ENCODE measurements around the gene LUZP1. TPM values are rescaled to one million over a fixed set of nuclear protein-coding genes. Genes with fewer than 3 reads are reported as not detected.

The LUZP1 gene
- total RNA-seq, 1 experiment from 2014 or later, result 43.4 TPM

DNA sequence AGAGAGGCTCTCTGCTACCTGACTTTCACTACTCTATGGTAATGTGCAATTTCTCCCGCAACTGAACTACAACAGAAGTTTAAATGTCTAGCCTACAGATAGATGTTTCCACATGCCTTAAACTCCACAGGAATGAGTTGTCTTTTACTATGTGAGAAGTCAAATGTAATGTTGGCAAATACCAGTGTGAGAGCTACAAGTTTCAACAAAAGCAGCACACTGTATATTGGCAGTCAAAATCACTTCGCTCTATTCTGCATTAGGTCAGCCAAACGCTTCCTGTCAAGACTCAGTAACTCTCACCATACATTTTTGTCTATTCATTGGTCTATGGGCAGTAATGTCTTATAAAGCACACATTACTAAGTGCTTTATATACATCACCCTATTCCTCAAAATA is 41.9 kb downstream of the LUZP1 start:
- POLR2A ChIA-PET, result no interaction called here
- no peak overlapping the region for H3K27ac Mint-ChIP-seq

More for the DNA sequence above, 41.9 kb downstream of the LUZP1 start:
- no peak for TF ChIP-seq CREM (CRISPR knock-in tag; IDR thresholded peaks at IDR 0.05)
- TF ChIP-seq, protein P1, sequence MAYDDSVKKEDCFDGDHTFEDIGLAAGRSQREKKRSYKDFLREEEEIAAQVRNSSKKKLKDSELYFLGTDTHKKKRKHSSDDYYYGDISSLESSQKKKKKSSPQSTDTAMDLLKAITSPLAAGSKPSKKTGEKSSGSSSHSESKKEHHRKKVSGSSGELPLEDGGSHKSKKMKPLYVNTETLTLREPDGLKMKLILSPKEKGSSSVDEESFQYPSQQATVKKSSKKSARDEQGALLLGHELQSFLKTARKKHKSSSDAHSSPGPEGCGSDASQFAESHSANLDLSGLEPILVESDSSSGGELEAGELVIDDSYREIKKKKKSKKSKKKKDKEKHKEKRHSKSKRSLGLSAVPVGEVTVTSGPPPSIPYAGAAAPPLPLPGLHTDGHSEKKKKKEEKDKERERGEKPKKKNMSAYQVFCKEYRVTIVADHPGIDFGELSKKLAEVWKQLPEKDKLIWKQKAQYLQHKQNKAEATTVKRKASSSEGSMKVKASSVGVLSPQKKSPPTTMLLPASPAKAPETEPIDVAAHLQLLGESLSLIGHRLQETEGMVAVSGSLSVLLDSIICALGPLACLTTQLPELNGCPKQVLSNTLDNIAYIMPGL (CRISPR knock-in tag; IDR thresholded peaks at IDR 0.05), result no peak
- no peak for TF ChIP-seq ESRRA (CRISPR knock-in tag; IDR thresholded peaks at IDR 0.05; ENCODE audit: borderline replicate concordance)
- TF ChIP-seq, protein P2, sequence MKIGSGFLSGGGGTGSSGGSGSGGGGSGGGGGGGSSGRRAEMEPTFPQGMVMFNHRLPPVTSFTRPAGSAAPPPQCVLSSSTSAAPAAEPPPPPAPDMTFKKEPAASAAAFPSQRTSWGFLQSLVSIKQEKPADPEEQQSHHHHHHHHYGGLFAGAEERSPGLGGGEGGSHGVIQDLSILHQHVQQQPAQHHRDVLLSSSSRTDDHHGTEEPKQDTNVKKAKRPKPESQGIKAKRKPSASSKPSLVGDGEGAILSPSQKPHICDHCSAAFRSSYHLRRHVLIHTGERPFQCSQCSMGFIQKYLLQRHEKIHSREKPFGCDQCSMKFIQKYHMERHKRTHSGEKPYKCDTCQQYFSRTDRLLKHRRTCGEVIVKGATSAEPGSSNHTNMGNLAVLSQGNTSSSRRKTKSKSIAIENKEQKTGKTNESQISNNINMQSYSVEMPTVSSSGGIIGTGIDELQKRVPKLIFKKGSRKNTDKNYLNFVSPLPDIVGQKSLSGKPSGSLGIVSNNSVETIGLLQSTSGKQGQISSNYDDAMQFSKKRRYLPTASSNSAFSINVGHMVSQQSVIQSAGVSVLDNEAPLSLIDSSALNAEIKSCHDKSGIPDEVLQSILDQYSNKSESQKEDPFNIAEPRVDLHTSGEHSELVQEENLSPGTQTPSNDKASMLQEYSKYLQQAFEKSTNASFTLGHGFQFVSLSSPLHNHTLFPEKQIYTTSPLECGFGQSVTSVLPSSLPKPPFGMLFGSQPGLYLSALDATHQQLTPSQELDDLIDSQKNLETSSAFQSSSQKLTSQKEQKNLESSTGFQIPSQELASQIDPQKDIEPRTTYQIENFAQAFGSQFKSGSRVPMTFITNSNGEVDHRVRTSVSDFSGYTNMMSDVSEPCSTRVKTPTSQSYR (CRISPR knock-in tag; IDR thresholded peaks at IDR 0.05), result no peak
- TF ChIP-seq GTF2I (CRISPR knock-in tag; conservative IDR thresholded peaks at IDR 0.05), result no peak
- TF ChIP-seq HMGA2 (CRISPR knock-in tag; IDR thresholded peaks at IDR 0.05), result no peak
- no peak for TF ChIP-seq ATF3 (CRISPR knock-in tag; conservative IDR thresholded peaks at IDR 0.05)
- TF ChIP-seq, protein P3, sequence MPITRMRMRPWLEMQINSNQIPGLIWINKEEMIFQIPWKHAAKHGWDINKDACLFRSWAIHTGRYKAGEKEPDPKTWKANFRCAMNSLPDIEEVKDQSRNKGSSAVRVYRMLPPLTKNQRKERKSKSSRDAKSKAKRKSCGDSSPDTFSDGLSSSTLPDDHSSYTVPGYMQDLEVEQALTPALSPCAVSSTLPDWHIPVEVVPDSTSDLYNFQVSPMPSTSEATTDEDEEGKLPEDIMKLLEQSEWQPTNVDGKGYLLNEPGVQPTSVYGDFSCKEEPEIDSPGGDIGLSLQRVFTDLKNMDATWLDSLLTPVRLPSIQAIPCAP (CRISPR knock-in tag; IDR thresholded peaks at IDR 0.05), result no peak
- TF ChIP-seq, protein P4, sequence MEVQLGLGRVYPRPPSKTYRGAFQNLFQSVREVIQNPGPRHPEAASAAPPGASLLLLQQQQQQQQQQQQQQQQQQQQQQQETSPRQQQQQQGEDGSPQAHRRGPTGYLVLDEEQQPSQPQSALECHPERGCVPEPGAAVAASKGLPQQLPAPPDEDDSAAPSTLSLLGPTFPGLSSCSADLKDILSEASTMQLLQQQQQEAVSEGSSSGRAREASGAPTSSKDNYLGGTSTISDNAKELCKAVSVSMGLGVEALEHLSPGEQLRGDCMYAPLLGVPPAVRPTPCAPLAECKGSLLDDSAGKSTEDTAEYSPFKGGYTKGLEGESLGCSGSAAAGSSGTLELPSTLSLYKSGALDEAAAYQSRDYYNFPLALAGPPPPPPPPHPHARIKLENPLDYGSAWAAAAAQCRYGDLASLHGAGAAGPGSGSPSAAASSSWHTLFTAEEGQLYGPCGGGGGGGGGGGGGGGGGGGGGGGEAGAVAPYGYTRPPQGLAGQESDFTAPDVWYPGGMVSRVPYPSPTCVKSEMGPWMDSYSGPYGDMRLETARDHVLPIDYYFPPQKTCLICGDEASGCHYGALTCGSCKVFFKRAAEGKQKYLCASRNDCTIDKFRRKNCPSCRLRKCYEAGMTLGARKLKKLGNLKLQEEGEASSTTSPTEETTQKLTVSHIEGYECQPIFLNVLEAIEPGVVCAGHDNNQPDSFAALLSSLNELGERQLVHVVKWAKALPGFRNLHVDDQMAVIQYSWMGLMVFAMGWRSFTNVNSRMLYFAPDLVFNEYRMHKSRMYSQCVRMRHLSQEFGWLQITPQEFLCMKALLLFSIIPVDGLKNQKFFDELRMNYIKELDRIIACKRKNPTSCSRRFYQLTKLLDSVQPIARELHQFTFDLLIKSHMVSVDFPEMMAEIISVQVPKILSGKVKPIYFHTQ (CRISPR knock-in tag; IDR thresholded peaks at IDR 0.05), result no peak
- TF ChIP-seq ZNF425 (CRISPR knock-in tag; conservative IDR thresholded peaks at IDR 0.05), result no peak
- no peak for TF ChIP-seq CREB1 (CRISPR knock-in tag; IDR thresholded peaks at IDR 0.05)
- no peak for TF ChIP-seq NR3C1 (CRISPR knock-in tag; conservative IDR thresholded peaks at IDR 0.05; ENCODE audit: low read depth)
- ATAC-seq (no peak), DNase-seq (ENCODE audit: low spot score) (no peak)
- Mint-ChIP-seq H3K27me3 (ENCODE audit: low read depth) (no peaks in the 10 kb centered on the region), H3K4me3 (no peak overlapping the region), H3K4me1 (peaks cover 48% of the 10 kb centered on the region), H3K9me3 (no peaks in the 10 kb centered on the region), H3K36me3 (no peaks in the 10 kb centered on the region)
- CTCF ChIA-PET, result interaction anchor here (0.6 kb wide), 1 partner anchor 32 kb away, joined by 3 read pairs; no protein-coding TSS in a partner anchor
